ENCODE measurements around the gene SLC19A3.

The SLC19A3 gene

GRCh38 chr2:227665189-227665940, 52.5 kb downstream of the SLC19A3 start:
- WGBS (ENCODE audit: insufficient coverage, insufficient read length): no CpG with 5 or more reads among the region's 6 CpGs
- Histone ChIP-seq H3K27ac (ENCODE audit: low read length) (no peak overlapping the region), H3K27me3 (ENCODE audit: control insufficient read depth, insufficient read depth, low read length) (0 out of 2 replicates have a peak, but pooled peaks cover 1% of the 10 kb centered on the region), H3K9me3 (ENCODE audit: control insufficient read depth, insufficient read depth, low read length) (no peaks in the 10 kb centered on the region), H3K4me1 (ENCODE audit: control insufficient read depth, insufficient read depth, low read length) (no peaks in the 10 kb centered on the region; the same call in 1 of the 2 replicates), H3K36me3 (ENCODE audit: control insufficient read depth, insufficient read depth, low read length) (no peaks in the 10 kb centered on the region), H3K4me3 (ENCODE audit: low read length) (no peak overlapping the region)
- DNase-seq (ENCODE audit: low read depth, low spot score): no peak

- Histone ChIP-seq H3K27ac (ENCODE audit: low read length) (no peak overlapping the region), H3K36me3 (ENCODE audit: control insufficient read depth, insufficient read depth, low read length) (no peaks in the 10 kb centered on the region), H3K4me1 (ENCODE audit: control insufficient read depth, insufficient read depth, low read length) (no peaks in the 10 kb centered on the region; the same call in 1 of the 2 replicates), H3K4me3 (ENCODE audit: low read length) (no peak overlapping the region), H3K9me3 (ENCODE audit: control insufficient read depth, insufficient read depth, low read length) (no peaks in the 10 kb centered on the region), H3K27me3 (ENCODE audit: control insufficient read depth, insufficient read depth, low read length) (0 out of 2 replicates have a peak, but pooled peaks cover 1% of the 10 kb centered on the region)
- no peak for DNase-seq (ENCODE audit: low read depth, low spot score)
- WGBS (ENCODE audit: insufficient coverage, insufficient read length): no CpG with 5 or more reads among the region's 3 CpGs
Observed at GRCh38 chr2:227661827-227662226, 56.0 kb downstream of the SLC19A3 start.

GRCh38 chr2:227661025-227661649, 56.7 kb downstream of the SLC19A3 start:
- H3K4me3 ChIP-seq (ENCODE audit: low read length): no peak overlapping the region
- H3K4me1 ChIP-seq (ENCODE audit: control insufficient read depth, insufficient read depth, low read length): no peaks in the 10 kb centered on the region; the same call in 1 of the 2 replicates
- no peaks in the 10 kb centered on the region for H3K9me3 ChIP-seq (ENCODE audit: control insufficient read depth, insufficient read depth, low read length)
- H3K27me3 ChIP-seq (ENCODE audit: control insufficient read depth, insufficient read depth, low read length): 0 out of 2 replicates have a peak, but pooled peaks cover 1% of the 10 kb centered on the region
- no CpG with 5 or more reads among the region's 7 CpGs for WGBS (ENCODE audit: insufficient coverage, insufficient read length)
- no peak overlapping the region for H3K27ac ChIP-seq (ENCODE audit: low read length)
- DNase-seq (ENCODE audit: low read depth, low spot score): peak; percentile 25
- no peaks in the 10 kb centered on the region for H3K36me3 ChIP-seq (ENCODE audit: control insufficient read depth, insufficient read depth, low read length)

DNA sequence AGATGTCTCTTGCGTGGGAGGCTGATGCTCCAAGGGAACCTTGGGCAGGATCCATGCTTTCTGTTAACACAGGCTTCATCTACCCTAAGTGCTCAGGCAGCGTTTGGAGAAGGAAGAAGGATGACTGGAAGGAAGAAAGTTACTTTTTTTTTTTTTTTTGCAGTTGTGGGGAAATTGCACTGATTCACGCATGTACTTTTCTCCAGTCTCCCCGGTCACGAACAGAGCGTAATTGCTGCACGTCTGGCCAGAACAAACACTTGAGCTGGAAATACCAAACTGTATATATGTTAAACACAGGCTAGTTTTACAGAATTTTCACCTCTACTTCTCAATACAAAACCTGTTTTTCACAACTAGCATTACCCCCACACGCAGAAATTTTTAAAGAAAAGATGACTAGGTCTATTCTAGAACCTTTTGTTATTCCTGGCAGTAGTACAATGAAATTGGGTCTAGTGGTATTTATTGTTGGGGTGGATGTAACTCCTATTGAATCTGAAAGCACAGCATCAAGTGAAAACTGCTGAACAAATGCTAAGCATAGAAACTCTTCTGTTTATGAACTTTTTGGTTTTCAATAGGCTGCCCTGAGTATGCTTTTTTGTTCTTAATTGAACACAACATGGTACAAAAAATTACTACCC, 60.5 kb downstream of the SLC19A3 start:
- H3K27ac ChIP-seq (ENCODE audit: low read length): no peak overlapping the region
- no peak for DNase-seq (ENCODE audit: low read depth, low spot score)
- no peaks in the 10 kb centered on the region for H3K27me3 ChIP-seq (ENCODE audit: control insufficient read depth, insufficient read depth, low read length)
- no peaks in the 10 kb centered on the region for H3K36me3 ChIP-seq (ENCODE audit: control insufficient read depth, insufficient read depth, low read length)
- WGBS (ENCODE audit: insufficient coverage, insufficient read length): no CpG with 5 or more reads among the region's 8 CpGs
- H3K4me3 ChIP-seq (ENCODE audit: low read length): no peak overlapping the region
- no peaks in the 10 kb centered on the region; the same call in 1 of the 2 replicates for H3K4me1 ChIP-seq (ENCODE audit: control insufficient read depth, insufficient read depth, low read length)
- no peaks in the 10 kb centered on the region for H3K9me3 ChIP-seq (ENCODE audit: control insufficient read depth, insufficient read depth, low read length)

GRCh38 chr2:227655454-227655853, 62.4 kb downstream of the SLC19A3 start:
- H3K36me3 ChIP-seq (ENCODE audit: control insufficient read depth, insufficient read depth, low read length): no peaks in the 10 kb centered on the region
- H3K27ac ChIP-seq (ENCODE audit: low read length): no peak overlapping the region
- H3K4me3 ChIP-seq (ENCODE audit: low read length): no peak overlapping the region
- no CpG with 5 or more reads among the region's 1 CpG for WGBS (ENCODE audit: insufficient coverage, insufficient read length)
- H3K9me3 ChIP-seq (ENCODE audit: control insufficient read depth, insufficient read depth, low read length): no peaks in the 10 kb centered on the region
- no peaks in the 10 kb centered on the region for H3K4me1 ChIP-seq (ENCODE audit: control insufficient read depth, insufficient read depth, low read length)
- DNase-seq (ENCODE audit: low read depth, low spot score): no peak
- H3K27me3 ChIP-seq (ENCODE audit: control insufficient read depth, insufficient read depth, low read length): no peaks in the 10 kb centered on the region

DNA sequence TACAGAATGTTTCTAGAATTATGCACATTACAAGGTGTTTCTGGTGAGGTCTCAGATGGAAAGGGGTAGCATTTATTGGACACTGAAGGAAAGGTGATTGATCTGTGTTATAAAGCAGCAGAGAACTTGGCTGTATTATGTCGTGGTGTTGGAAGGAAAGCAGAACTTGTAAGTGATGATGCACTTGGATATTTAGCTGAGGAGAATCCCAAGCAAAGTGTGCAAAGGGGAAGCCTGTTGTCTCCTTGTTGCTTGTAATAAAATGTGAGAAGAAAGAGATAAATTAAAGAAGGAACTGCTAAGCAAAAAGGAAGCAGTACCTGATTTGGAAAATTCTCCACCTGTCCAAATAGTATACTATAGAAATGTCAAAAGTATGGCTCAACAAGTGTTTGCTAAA, 63.4 kb downstream of the SLC19A3 start:
- Histone ChIP-seq H3K27ac (ENCODE audit: low read length) (no peak overlapping the region), H3K36me3 (ENCODE audit: control insufficient read depth, insufficient read depth, low read length) (no peaks in the 10 kb centered on the region), H3K4me3 (ENCODE audit: low read length) (no peak overlapping the region), H3K9me3 (ENCODE audit: control insufficient read depth, insufficient read depth, low read length) (no peaks in the 10 kb centered on the region), H3K4me1 (ENCODE audit: control insufficient read depth, insufficient read depth, low read length) (no peaks in the 10 kb centered on the region), H3K27me3 (ENCODE audit: control insufficient read depth, insufficient read depth, low read length) (no peaks in the 10 kb centered on the region)
- no peak for DNase-seq (ENCODE audit: low read depth, low spot score)
- WGBS (ENCODE audit: insufficient coverage, insufficient read length): 100% methylated on average over 1 of the region's 1 CpG

DNA sequence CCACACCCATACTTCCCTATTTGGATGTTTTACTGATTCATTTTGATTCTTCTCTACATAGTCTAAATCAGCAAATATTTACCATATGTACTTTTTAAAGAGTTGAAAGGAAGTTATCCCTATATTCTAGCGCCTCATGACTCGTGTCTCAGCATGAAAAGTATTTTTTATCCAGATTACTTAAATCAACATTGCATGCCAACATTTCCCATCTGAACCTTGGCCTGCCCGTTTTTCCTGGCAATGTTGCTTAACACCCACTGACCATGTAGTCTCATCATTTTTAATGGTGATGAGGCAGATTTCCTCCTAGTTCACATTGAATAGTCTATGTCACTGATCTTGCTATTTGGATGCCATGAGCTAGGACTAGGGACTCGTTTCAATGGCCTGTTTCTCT, 64.4 kb downstream of the SLC19A3 start:
- DNase-seq (ENCODE audit: low read depth, low spot score): no peak
- Histone ChIP-seq H3K4me3 (ENCODE audit: low read length) (no peak overlapping the region), H3K27me3 (ENCODE audit: control insufficient read depth, insufficient read depth, low read length) (no peaks in the 10 kb centered on the region), H3K27ac (ENCODE audit: low read length) (no peak overlapping the region), H3K4me1 (ENCODE audit: control insufficient read depth, insufficient read depth, low read length) (no peaks in the 10 kb centered on the region), H3K36me3 (ENCODE audit: control insufficient read depth, insufficient read depth, low read length) (no peaks in the 10 kb centered on the region), H3K9me3 (ENCODE audit: control insufficient read depth, insufficient read depth, low read length) (no peaks in the 10 kb centered on the region)
- WGBS (ENCODE audit: insufficient coverage, insufficient read length): no CpG with 5 or more reads among the region's 4 CpGs

- DNase-seq (ENCODE audit: low read depth, low spot score): no peak
- H3K4me3 ChIP-seq (ENCODE audit: low read length): no peak overlapping the region
- no peak overlapping the region for H3K27ac ChIP-seq (ENCODE audit: low read length)
- no peaks in the 10 kb centered on the region for H3K36me3 ChIP-seq (ENCODE audit: control insufficient read depth, insufficient read depth, low read length)
- no peaks in the 10 kb centered on the region for H3K9me3 ChIP-seq (ENCODE audit: control insufficient read depth, insufficient read depth, low read length)
- H3K4me1 ChIP-seq (ENCODE audit: control insufficient read depth, insufficient read depth, low read length): peaks cover 1% of the 10 kb centered on the region; the same call in 1 of the 2 replicates
- no CpG with 5 or more reads among the region's 5 CpGs for WGBS (ENCODE audit: insufficient coverage, insufficient read length)
- H3K27me3 ChIP-seq (ENCODE audit: control insufficient read depth, insufficient read depth, low read length): no peaks in the 10 kb centered on the region
Observed at GRCh38 chr2:227643990-227644551, 73.8 kb downstream of the SLC19A3 start.

GRCh38 chr2:227642656-227643055, 75.2 kb downstream of the SLC19A3 start:
- Histone ChIP-seq H3K4me3 (ENCODE audit: low read length) (no peak overlapping the region), H3K9me3 (ENCODE audit: control insufficient read depth, insufficient read depth, low read length) (no peaks in the 10 kb centered on the region), H3K4me1 (ENCODE audit: control insufficient read depth, insufficient read depth, low read length) (peaks cover 1% of the 10 kb centered on the region; the same call in 1 of the 2 replicates), H3K36me3 (ENCODE audit: control insufficient read depth, insufficient read depth, low read length) (no peaks in the 10 kb centered on the region), H3K27me3 (ENCODE audit: control insufficient read depth, insufficient read depth, low read length) (no peaks in the 10 kb centered on the region), H3K27ac (ENCODE audit: low read length) (no peak overlapping the region)
- WGBS (ENCODE audit: insufficient coverage, insufficient read length): no CpG with 5 or more reads among the region's 2 CpGs
- no peak for DNase-seq (ENCODE audit: low read depth, low spot score)

GRCh38 chr2:227634201-227634600, 83.6 kb downstream of the SLC19A3 start:
- no peaks in the 10 kb centered on the region for H3K9me3 ChIP-seq (ENCODE audit: control insufficient read depth, insufficient read depth, low read length)
- H3K4me3 ChIP-seq (ENCODE audit: low read length): no peak overlapping the region
- H3K27me3 ChIP-seq (ENCODE audit: control insufficient read depth, insufficient read depth, low read length): no peaks in the 10 kb centered on the region
- H3K36me3 ChIP-seq (ENCODE audit: control insufficient read depth, insufficient read depth, low read length): no peaks in the 10 kb centered on the region
- no CpG with 5 or more reads among the region's 3 CpGs for WGBS (ENCODE audit: insufficient coverage, insufficient read length)
- H3K4me1 ChIP-seq (ENCODE audit: control insufficient read depth, insufficient read depth, low read length): no peaks in the 10 kb centered on the region
- no peak overlapping the region for H3K27ac ChIP-seq (ENCODE audit: low read length)
- DNase-seq (ENCODE audit: low read depth, low spot score): no peak
